GM12878 (cell line): ENCODE measurements around the gene GSK3A. TPM values are rescaled to one million over a fixed set of nuclear protein-coding genes. Genes with fewer than 3 reads are reported as not detected.

Experiments
- ATAC-seq: fragments of 200-7000 bp; cut with Tn5 transposase; 3 replicates; pipeline ENCODE4 v1.9.1; 2020; ENCODE audit warnings: mild to moderate bottlenecking, moderate library complexity
- BruUV-seq: library from RNA; stranded (reverse); fragments of 400-500 nt; replicated peaks from 2 replicates; lab custom pipeline; 2021; lab: Mats Ljungman, UMichigan
- CTCF ChIA-PET: fragments of 300-600 bp; sonication (Branson Sonifier 250); formaldehyde crosslinking; extraction: SDS; loops from one replicate; lab custom pipeline; 2021; ENCODE audit warnings: inconsistent platforms; lab: Yijun Ruan, JAX
- POLR2A ChIA-PET: fragments of 350-600 bp; formaldehyde crosslinking; extraction: SDS; loops from one replicate; lab custom pipeline; 2021; ENCODE audit warnings: inconsistent platforms; lab: Charles Lee
- RAD21 ChIA-PET: fragments of 300-600 bp; sonication (Branson Sonifier 250); formaldehyde crosslinking; loops from one replicate; lab custom pipeline; 2023; ENCODE audit warnings: antibody characterized with exemption; ENCODE audit not compliant: unreplicated experiment; lab: Charles Lee
- SMC1A ChIA-PET: fragments of 300-600 bp; sonication (Branson Sonifier 250); formaldehyde crosslinking; loops from one replicate; lab custom pipeline; 2023; ENCODE audit not compliant: unreplicated experiment, uncharacterized antibody; lab: Charles Lee
- DNase-seq: peaks from one replicate; pipeline ENCODE4 v3.0.0-alpha.2; 2011; ENCODE audit warnings: low read depth, low spot score
- FAIRE-seq: peaks from 3 replicates; lab custom pipeline; 2011; peaks lifted over from hg19 to GRCh38; lab: Jason Lieb, UNC
- H2AFZ ChIP-seq: 2 replicates; pipeline ENCODE4 v1.6.0; 2011; ENCODE audit warnings: low read depth, low read length, control low read depth; ENCODE audit not compliant: control insufficient read depth
- H3K27ac ChIP-seq: 2 replicates; pipeline ENCODE4 v1.5.1; 2011; ENCODE audit warnings: control low read depth; ENCODE audit not compliant: control insufficient read depth, insufficient read depth
- H3K27me3 ChIP-seq, 2 experiments: replicated peaks in 1 of 2; 2 replicates each; pipeline versions ENCODE4 v1.6.0 to v1.6.1; 2011; ENCODE audit warnings: low read length in 1 of 2; ENCODE audit not compliant: control insufficient read depth in 2 of 2, insufficient read depth in 2 of 2
- H3K36me3 ChIP-seq, 2 experiments: 2 replicates each; pipeline ENCODE4 v1.5.1; 2011; ENCODE audit warnings: low read length in 1 of 2; ENCODE audit not compliant: control insufficient read depth in 2 of 2, insufficient read depth in 2 of 2
- H3K4me1 ChIP-seq: 2 replicates; pipeline ENCODE4 v1.6.1; 2011; ENCODE audit warnings: mild to moderate bottlenecking, low read length, moderate library complexity, mixed read lengths; ENCODE audit not compliant: control insufficient read depth, insufficient read depth
- H3K4me2 ChIP-seq: 2 replicates; pipeline ENCODE4 v1.6.0; 2011; ENCODE audit warnings: control low read depth; ENCODE audit not compliant: control insufficient read depth, insufficient read depth
- H3K4me3 ChIP-seq: fragments of 200-600 bp; sonication (generic); 2 replicates; pipeline ENCODE4 v1.5.1; 2016
- H3K79me2 ChIP-seq: 2 replicates; pipeline ENCODE4 v1.6.0; 2011; ENCODE audit warnings: low read length; ENCODE audit not compliant: control insufficient read depth, insufficient read depth
- H3K9ac ChIP-seq: 2 replicates; pipeline ENCODE4 v1.8.0; 2011; ENCODE audit warnings: low read length, control low read depth, mixed read lengths; ENCODE audit not compliant: control insufficient read depth, insufficient read depth
- H3K9me3 ChIP-seq: replicated peaks from 3 replicates; pipeline ENCODE4 v1.5.1; 2011; ENCODE audit warnings: mild to moderate bottlenecking, low read length; ENCODE audit not compliant: control insufficient read depth, insufficient read depth
- H4K20me1 ChIP-seq: 2 replicates; pipeline ENCODE4 v1.6.0; 2011; ENCODE audit not compliant: control insufficient read depth, insufficient read depth
- ASH2L ChIP-seq: fragments of 300-600, 200-600 bp; sonication (generic); IDR thresholded peaks from 2 replicates; pipeline ENCODE4 v1.6.1; 2017; ENCODE audit warnings: low read depth, mild to moderate bottlenecking, borderline replicate concordance
- STAT3 ChIP-seq: IDR thresholded peaks from 2 replicates; pipeline ENCODE4 v1.6.1; 2011; ENCODE audit warnings: low read depth, low read length, improper control_type of control experiment
- USF1 ChIP-seq: IDR thresholded peaks from 2 replicates; pipeline ENCODE4 v1.6.1; 2011; ENCODE audit warnings: borderline replicate concordance, low read depth, mild to moderate bottlenecking, moderate library complexity, mixed read lengths, low read length; ENCODE audit not compliant: insufficient read depth; ENCODE audit errors: extremely low read length
- WGBS: methylation state at CpG from one replicate; pipeline ENCODE4 v1.1.6; 2016; ENCODE audit warnings: low lambda C conversion rate; ENCODE audit not compliant: insufficient replicate concordance, insufficient coverage; ENCODE audit errors: missing lambda C conversion rate; 5-methylcytosine and 5-hydroxymethylcytosine counted together
- in situ Hi-C: fragments of 300-500 bp; cut with MboI; formaldehyde crosslinking; loops from 9 replicates; pipeline ENCODE4 v1.14.3; 2018; ENCODE audit warnings: mixed read lengths
- intact Hi-C: fragments of 100-400 bp; cut with micrococcal nuclease; formaldehyde crosslinking; loops from one replicate; pipeline ENCODE4 v1.14.2; 2022; ENCODE audit not compliant: unreplicated experiment
- polyA plus RNA-seq, 11 experiments: library from polyadenylated mRNA; depleted of rRNA in 4 of 11; unstranded in 6 of 11; stranded (reverse) in 5 of 11; fragments of >200 nt; fragmentation: Nextera tagmentation in 4 of 11; fragmentation: Illumina TruSeq in 1 of 11; extraction: Ambion mirVana in 4 of 11; extraction: Trizol in 1 of 11; gene quantifications; 1 replicate in 1 of 11; 2 replicates in 10 of 11; pipeline versions ENCODE4 v1.2.1 to v1.2.3, GENCODE V29; 2011 to 2016; ENCODE audit warnings: inconsistent platforms in 2 of 11, missing spikeins in 2 of 11, low read depth in 1 of 11
- total RNA-seq, 4 experiments: library from RNA; depleted of rRNA in 3 of 4; stranded (reverse); fragments of >200 nt in 3 of 4; fragmentation: Illumina TruSeq in 1 of 4; extraction: Trizol in 1 of 4; gene quantifications; 2 replicates each; pipeline versions ENCODE4 v1.2.1 to v1.2.3, GENCODE V29; 2013 to 2021
- TF ChIP-seq, protein P1 (sequence below): fragments of 450-650 bp; IDR thresholded peaks from 2 replicates; pipeline ENCODE4 v1.6.1; 2017; ENCODE audit warnings: borderline replicate concordance
- TF ChIP-seq, protein P2 (sequence below): IDR thresholded peaks from 2 replicates; pipeline ENCODE4 v1.6.1; 2012; ENCODE audit warnings: mild to moderate bottlenecking, low read depth, low read length
- TF ChIP-seq, protein P3 (sequence below): fragments of 450-650 bp; IDR thresholded peaks from 2 replicates; pipeline ENCODE4 v1.6.1; 2017; ENCODE audit warnings: mild to moderate bottlenecking, moderate library complexity

Gene GSK3A
- total and polyA plus RNA-seq, 10 of the 15 experiments (the other 5 are each of a cell fraction or from before 2014, with no cell fraction given): 1.00 to 47.9 (median 15.2) TPM

GRCh38 chr19:42233106-42233505 is 9.3 kb downstream of the GSK3A start:
- SMC1A ChIA-PET: interaction anchor here (0.7 kb wide), 1 partner anchor 14 kb away, joined by 4 read pairs; no protein-coding TSS in a partner anchor
- WGBS: 76% methylated on average over 6 of the region's 7 CpGs
- intact Hi-C loops: no loop called here
- TF ChIP-seq, protein P1, sequence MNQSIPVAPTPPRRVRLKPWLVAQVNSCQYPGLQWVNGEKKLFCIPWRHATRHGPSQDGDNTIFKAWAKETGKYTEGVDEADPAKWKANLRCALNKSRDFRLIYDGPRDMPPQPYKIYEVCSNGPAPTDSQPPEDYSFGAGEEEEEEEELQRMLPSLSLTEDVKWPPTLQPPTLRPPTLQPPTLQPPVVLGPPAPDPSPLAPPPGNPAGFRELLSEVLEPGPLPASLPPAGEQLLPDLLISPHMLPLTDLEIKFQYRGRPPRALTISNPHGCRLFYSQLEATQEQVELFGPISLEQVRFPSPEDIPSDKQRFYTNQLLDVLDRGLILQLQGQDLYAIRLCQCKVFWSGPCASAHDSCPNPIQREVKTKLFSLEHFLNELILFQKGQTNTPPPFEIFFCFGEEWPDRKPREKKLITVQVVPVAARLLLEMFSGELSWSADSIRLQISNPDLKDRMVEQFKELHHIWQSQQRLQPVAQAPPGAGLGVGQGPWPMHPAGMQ: no peak
- TF ChIP-seq, protein P2, sequence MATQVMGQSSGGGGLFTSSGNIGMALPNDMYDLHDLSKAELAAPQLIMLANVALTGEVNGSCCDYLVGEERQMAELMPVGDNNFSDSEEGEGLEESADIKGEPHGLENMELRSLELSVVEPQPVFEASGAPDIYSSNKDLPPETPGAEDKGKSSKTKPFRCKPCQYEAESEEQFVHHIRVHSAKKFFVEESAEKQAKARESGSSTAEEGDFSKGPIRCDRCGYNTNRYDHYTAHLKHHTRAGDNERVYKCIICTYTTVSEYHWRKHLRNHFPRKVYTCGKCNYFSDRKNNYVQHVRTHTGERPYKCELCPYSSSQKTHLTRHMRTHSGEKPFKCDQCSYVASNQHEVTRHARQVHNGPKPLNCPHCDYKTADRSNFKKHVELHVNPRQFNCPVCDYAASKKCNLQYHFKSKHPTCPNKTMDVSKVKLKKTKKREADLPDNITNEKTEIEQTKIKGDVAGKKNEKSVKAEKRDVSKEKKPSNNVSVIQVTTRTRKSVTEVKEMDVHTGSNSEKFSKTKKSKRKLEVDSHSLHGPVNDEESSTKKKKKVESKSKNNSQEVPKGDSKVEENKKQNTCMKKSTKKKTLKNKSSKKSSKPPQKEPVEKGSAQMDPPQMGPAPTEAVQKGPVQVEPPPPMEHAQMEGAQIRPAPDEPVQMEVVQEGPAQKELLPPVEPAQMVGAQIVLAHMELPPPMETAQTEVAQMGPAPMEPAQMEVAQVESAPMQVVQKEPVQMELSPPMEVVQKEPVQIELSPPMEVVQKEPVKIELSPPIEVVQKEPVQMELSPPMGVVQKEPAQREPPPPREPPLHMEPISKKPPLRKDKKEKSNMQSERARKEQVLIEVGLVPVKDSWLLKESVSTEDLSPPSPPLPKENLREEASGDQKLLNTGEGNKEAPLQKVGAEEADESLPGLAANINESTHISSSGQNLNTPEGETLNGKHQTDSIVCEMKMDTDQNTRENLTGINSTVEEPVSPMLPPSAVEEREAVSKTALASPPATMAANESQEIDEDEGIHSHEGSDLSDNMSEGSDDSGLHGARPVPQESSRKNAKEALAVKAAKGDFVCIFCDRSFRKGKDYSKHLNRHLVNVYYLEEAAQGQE: no peak
- TF ChIP-seq STAT3 (no peak), ASH2L (no peak), USF1 (no peak)
- TF ChIP-seq, protein P3, sequence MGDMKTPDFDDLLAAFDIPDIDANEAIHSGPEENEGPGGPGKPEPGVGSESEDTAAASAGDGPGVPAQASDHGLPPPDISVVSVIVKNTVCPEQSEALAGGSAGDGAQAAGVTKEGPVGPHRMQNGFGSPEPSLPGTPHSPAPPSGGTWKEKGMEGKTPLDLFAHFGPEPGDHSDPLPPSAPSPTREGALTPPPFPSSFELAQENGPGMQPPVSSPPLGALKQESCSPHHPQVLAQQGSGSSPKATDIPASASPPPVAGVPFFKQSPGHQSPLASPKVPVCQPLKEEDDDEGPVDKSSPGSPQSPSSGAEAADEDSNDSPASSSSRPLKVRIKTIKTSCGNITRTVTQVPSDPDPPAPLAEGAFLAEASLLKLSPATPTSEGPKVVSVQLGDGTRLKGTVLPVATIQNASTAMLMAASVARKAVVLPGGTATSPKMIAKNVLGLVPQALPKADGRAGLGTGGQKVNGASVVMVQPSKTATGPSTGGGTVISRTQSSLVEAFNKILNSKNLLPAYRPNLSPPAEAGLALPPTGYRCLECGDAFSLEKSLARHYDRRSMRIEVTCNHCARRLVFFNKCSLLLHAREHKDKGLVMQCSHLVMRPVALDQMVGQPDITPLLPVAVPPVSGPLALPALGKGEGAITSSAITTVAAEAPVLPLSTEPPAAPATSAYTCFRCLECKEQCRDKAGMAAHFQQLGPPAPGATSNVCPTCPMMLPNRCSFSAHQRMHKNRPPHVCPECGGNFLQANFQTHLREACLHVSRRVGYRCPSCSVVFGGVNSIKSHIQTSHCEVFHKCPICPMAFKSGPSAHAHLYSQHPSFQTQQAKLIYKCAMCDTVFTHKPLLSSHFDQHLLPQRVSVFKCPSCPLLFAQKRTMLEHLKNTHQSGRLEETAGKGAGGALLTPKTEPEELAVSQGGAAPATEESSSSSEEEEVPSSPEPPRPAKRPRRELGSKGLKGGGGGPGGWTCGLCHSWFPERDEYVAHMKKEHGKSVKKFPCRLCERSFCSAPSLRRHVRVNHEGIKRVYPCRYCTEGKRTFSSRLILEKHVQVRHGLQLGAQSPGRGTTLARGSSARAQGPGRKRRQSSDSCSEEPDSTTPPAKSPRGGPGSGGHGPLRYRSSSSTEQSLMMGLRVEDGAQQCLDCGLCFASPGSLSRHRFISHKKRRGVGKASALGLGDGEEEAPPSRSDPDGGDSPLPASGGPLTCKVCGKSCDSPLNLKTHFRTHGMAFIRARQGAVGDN: no peak
- TF ChIP-seq, all 136 proteins: peak for 0
- H3K4me3 ChIP-seq: no peak overlapping the region
- H4K20me1 ChIP-seq: no peaks in the 10 kb centered on the region; the same call in 1 of the 2 replicates
- BruUV-seq: no TSS peak
- no peaks in the 10 kb centered on the region for H3K4me1 ChIP-seq
- ATAC-seq (no peak), FAIRE-seq (no peak), DNase-seq (no peak)
- H3K27me3 ChIP-seq: no peaks in the 10 kb centered on the region
- no peak overlapping the region for H3K27ac ChIP-seq
- no peaks in the 10 kb centered on the region for H3K9me3 ChIP-seq
- H3K4me2 ChIP-seq: no peak overlapping the region
- POLR2A ChIA-PET: no interaction called here
- no peak overlapping the region for H2AFZ ChIP-seq
- CTCF ChIA-PET: interaction anchor here (1.0 to 1.8 kb wide), 4 partner anchors 9 to 200 kb away, joined by 3 to 6 read pairs (median 4); partner anchors contain the start of gene GSK3A
- in situ Hi-C loops: no loop called here
- no peak overlapping the region for H3K9ac ChIP-seq
- RAD21 ChIA-PET: interaction anchor here (1.4 to 2.3 kb wide), 2 partner anchors 10 to 63 kb away, joined by 3 to 5 read pairs; no protein-coding TSS in a partner anchor
- H3K79me2 ChIP-seq: no peaks in the 10 kb centered on the region
- H3K36me3 ChIP-seq: peaks cover 30 to 36% of the 10 kb centered on the region in 2 experiments; a peak in 3 of 4 replicates
